DOHH2 (cell line): Measurements from ENCODE around the gene RTTN.

Experiments
- EZH2phosphoT487 ChIP-seq: fragments of 200-600 bp; sonication (generic); IDR thresholded peaks from 2 replicates; pipeline ENCODE4 v1.6.1; 2017; ENCODE audit warnings: borderline replicate concordance, mild to moderate bottlenecking, antibody characterized with exemption, low read length, moderate library complexity, mixed read lengths
- TF ChIP-seq, protein P1 (sequence below): fragments of 200-600 bp; sonication (generic); IDR thresholded peaks from one replicate; pipeline ENCODE4 v1.5.1; 2014; ENCODE audit warnings: antibody characterized with exemption, mild to moderate bottlenecking, low read depth, low read length; ENCODE audit not compliant: poor library complexity, severe bottlenecking

DNA sequence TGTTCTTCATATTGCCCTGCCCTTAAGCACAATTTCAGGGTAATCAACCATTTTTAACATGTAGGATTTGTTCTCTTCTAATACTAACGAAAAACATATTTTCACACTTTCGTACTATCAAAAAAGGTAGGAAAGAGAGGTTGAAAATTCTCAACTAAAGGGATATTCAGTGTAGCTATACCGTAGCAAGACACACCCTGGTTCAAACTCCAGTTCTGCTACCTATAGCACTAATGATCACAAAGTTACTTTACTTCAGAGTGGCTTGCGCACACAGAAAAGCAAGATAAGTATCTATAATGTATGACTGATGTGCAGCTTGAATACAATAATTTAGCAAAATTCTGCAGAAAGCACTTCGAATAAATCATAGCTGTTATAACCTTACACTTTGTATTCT is 132.1 kb downstream of the RTTN start:
- TF ChIP-seq, protein P1, sequence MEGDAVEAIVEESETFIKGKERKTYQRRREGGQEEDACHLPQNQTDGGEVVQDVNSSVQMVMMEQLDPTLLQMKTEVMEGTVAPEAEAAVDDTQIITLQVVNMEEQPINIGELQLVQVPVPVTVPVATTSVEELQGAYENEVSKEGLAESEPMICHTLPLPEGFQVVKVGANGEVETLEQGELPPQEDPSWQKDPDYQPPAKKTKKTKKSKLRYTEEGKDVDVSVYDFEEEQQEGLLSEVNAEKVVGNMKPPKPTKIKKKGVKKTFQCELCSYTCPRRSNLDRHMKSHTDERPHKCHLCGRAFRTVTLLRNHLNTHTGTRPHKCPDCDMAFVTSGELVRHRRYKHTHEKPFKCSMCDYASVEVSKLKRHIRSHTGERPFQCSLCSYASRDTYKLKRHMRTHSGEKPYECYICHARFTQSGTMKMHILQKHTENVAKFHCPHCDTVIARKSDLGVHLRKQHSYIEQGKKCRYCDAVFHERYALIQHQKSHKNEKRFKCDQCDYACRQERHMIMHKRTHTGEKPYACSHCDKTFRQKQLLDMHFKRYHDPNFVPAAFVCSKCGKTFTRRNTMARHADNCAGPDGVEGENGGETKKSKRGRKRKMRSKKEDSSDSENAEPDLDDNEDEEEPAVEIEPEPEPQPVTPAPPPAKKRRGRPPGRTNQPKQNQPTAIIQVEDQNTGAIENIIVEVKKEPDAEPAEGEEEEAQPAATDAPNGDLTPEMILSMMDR = no peak
- TF ChIP-seq EZH2phosphoT487 = no peak
